Activated naive CD8-positive, alpha-beta T cell treated with anti-CD3 and anti-CD28 coated beads, Interleukin-2, amount 50 U/mL, for 16 hours (primary cell): ENCODE data around the gene TPCN2.
"Not testable (repeated sequence)": the region's sequence is repeated elsewhere in the genome, so short reads cannot be mapped to it uniquely, and the experiment has no call there.

Experiments used
- DNase-seq: peaks from one replicate; pipeline ENCODE4 v3.0.0-alpha.2; 2020; ENCODE audit warnings: low read depth, low spot score

Gene TPCN2

GRCh38 chr11:69149338-69150045, 100.8 kb downstream of the TPCN2 start:
- not testable (repeated sequence) for DNase-seq

DNA sequence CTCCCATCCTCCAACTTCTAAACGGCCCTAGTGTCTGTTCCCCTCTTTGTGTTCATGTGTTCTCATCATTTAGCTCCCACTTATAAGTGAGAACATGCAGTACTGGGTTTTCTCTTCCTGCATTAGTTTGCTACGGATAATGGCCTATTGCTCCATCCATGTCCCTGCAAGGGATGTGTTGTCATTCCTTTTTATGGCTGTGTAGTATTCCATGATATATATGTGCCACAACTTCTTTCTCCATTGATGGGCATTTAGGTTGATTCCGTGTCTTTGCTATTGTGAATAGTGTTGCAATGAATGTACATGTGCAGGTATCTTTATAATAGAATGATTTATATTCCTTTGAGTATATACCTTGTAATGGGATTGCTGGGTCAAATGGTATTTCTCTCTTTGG, 101.4 kb downstream of the TPCN2 start:
- DNase-seq: no peak

DNA sequence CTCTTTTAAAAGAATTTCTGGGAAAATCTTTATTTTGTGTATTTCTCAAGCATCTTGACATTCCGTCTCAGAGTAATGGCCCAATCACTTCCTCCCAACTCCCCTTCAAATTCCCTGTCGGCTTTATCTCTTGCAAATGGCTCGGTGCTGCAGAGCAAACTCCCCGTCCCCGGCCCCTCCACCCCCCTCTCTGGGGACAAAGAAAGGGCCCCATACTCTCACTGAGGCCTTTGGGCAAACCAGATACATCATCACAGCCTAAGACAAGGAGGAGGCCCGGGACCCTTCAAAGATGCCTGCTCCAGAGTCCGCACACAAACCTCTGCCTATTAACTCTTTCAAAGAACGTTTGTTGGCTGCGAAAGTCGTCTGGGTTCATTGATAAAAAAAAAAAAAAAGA, 103.1 kb downstream of the TPCN2 start:
- no peak for DNase-seq

GRCh38 chr11:69152733-69153421, 104.1 kb downstream of the TPCN2 start:
- DNase-seq: no peak

DNA sequence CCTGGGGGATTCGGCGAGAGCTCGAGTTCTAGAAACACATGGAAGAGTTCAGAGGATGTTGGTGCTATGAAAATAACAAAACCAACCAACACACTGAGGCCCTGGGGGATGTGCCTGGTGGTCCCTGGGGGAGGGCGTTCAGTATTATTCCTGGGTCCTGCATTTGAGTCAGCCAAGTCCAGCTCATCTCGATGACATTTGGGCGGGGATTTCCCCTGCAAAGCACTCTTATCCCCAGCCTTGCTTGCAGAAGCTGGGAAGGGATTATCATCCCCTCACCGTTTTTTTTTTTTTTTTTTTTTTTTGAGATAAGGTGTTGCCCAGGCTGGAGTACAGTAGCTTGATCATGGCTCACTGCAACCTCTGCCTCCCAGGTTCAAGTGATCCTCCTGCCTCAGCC, 104.9 kb downstream of the TPCN2 start:
- DNase-seq: no peak

DNA sequence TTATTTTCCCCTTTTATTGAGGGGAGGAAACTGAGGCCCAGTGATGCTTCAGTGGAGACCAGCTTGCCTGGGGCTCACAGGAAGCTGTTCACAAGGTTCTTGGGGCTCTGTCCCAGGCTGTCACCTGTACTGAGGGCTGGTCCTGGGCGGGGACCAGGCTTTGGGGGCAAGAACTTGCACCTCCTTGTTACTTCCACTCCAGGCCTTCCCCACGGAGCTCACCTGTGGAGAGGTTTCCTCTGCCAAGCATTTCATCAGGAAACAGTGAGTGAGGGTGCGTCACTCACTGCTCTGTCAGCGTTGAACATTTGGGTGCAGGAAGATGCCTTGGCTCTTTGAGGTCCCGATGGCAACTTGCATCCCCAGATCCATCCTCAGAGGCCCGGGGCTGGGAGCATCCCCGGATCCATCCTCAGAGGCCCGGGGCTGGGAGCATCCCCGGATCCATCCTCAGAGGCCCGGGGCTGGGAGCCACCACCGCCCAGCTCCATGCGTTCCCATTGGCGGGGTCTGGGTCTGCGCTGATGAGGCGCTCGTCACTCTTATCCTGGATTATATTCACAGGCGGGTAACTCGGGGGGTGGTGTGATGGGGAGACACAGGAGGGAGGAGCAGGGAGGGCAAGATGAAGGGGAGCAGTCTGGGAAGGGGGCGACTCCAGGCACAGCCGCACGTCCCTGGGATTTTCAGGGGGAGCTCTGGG, 105.6 kb downstream of the TPCN2 start:
- DNase-seq: no peak

DNA sequence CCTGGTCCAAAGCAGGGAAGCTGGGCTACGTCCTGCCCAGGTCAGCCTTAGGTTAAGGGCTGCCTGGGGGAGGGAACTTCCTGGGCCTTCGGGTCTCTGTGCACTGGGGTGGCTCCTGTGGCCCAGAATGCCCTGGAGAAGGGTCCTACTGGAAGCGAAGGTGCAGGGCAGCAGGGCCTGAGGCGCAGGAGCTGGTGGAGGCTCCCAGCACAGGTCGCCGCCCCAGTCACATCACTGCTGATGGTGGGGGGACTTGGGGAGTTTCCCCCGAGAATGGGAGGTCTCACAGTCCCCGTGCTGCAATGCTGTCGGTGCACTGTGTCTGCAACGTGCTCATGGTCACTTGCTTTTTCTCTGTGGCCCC, 106.2 kb downstream of the TPCN2 start:
- no peak for DNase-seq

- DNase-seq: no peak
These were observed 106.8 kb downstream of the TPCN2 start, which contains the start of gene SMIM38 for GRCh38 chr11:69155302-69156234. SMIM38 (plus strand) TSS chr11:69155935; CDS start chr11:69157847, 1,912 bp downstream.

GRCh38 chr11:69156235-69156639, 107.5 kb downstream of the TPCN2 start:
- no peak for DNase-seq

DNA sequence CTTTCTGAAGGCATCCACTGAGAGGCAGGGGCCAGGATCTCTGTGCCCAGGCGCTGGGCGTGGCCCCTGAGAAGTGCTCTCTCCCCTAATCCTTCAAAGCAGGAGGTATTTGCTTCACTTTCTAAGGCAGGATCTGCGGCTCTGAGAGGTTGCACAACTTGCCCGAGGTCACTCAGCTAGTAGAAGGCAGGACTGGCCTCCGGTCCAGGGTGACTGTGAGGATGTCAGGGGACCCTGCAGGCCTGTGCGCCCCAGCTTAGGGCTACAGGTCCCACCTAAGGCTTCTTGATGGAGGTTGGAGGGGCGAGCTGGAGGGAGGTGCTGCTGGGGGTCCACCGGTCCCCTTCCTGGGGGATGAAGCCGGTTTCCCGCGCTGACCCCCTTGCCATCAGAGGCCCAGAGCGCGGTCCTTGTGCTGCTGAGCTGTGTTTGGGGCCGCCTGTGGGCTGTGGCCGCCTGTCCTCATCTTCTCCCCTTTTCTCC, 108.0 kb downstream of the TPCN2 start:
- no peak for DNase-seq

- DNase-seq: no peak
These were observed 108.6 kb downstream of the TPCN2 start for GRCh38 chr11:69157156-69157821.

DNA sequence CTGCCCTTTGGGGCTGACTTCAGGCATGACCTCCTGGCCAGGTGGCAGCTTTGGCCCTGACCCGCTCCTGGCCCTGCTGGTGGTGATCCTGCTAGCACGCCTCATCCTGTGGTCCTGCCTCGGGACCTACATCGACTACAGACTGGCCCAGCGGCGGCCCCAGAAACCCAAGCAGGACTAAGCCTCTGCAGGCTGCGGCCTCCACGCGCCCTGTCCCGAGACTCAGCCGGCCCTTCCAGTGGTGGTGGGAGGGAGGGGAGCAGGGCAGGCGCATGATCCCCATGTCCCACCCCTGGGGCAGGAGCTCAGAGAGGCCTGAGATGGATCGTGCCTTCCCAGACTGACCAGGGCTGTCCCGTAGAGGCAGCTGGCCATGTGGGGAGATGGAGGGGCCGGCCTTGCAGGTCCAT, 109.1 kb downstream of the TPCN2 start:
- no peak for DNase-seq

DNA sequence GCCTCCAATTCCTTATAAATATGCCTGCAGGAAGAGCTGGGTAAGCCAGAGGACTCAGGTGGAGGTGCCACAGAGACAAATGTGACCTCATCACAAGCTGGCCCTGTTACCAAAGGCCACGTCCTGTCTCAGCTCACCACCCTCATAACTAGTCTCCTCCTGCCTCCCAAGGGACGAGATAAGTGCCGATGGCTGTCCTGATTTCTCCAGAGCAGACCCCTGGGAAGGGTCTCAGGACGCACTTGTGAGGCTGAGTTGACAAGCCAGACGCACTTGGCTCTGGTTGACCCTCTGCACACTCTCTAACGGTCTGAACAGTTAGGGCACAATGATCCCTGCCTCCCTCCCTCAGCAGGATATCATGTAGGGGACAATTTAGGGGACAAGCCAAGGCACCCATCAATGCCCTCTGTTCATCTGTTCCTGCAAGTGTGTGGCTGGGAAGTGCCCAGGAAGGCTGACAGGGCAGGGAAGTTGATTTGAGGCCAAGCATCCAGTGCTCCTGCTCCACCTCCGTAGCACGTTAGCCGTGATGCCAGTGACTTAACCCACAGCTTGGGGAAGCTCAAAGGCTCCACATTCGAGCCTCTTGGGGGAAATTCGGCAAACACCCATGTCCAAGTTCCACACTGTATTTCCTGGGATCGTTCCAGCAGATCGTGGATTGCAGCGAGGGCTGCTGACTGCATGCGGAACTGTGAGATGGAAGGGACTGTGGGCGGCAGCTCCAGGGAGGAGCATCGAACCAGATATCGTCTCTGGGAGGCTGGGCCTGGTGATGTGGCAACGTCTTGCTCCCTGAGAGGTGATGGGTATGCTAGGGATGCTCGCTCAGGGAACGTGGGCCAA, 109.8 kb downstream of the TPCN2 start:
- no peak for DNase-seq

GRCh38 chr11:69159150-69159852, 110.6 kb downstream of the TPCN2 start:
- no peak for DNase-seq

DNA sequence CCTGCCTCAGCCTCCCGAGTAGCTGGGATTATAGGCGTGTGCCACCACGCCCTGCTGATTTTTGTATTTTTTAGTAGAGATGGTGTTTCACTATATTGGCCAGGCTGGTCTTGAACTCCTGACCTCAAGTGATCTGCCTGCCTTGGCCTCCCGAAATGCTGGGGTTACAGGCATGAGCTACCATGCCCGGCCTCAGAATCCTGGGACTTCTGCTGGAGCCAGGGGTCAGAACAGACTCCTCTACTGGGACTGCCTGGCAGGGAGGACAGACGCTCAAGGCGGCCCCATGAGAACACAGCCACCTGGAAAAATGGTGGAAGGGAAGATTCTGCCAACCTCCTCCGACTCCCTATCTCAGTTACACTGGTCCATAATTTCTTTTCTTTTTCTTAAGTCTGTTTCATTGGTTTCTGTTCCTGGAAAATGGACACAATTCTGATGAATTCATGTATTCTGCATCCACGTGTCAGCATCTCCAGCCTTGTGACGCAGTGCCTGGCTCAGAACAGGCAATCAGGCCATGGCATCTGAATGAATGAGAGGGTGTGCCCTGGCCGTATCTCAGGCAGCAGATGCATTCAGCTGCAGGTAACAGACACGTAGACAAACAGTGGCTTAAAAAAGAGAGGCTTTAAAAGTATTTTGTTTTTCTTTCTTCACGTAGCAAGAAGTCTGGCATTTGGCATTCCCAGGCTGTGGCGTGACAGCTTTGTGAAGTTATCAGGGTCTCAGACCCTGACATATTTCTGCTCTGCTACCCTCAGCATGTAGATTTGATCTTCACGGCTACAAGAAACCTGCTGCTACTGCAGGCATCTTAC, 111.8 kb downstream of the TPCN2 start:
- no peak for DNase-seq

- no peak for DNase-seq
These were observed 112.3 kb downstream of the TPCN2 start for GRCh38 chr11:69161117-69161407.

DNA sequence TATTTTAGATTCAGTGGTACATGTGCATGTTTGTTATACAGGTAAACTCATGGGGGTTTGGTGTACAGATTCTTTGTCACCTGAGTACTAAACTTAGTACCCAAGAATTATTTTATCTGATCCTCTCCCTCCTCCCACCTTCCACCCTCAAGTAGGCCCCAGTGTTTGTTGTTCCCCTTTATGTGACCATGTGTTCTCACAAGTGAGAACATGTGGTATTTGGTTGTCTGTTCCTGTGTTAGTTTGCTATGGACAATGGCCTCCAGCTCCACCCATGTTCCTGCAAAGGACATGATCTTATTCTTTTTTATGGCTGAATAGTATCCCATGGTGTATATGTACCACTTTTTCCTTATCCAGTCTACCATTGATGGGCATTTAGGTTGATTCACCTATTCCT, 113.8 kb downstream of the TPCN2 start:
- DNase-seq: no peak

GRCh38 chr11:69163842-69164241, 115.1 kb downstream of the TPCN2 start:
- DNase-seq: no peak

DNA sequence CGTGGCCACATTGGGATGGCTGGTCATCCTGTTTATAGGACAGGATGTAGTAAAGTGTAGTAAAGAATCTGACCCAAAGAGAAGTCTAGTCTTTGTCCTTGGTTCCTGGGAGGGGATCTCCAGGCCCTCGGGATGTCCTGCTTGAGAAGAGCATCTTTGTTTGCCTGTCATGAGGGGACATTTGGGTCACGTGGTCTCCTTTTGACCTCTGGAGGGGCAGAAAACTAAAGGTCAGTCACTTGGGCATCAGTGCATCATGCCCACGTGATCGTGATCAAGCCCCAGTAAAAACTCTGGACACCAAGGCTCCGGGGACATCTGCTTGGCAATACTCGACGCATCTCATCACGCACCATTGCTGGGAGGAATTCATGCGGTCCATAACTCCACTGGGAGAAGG, 116.1 kb downstream of the TPCN2 start:
- DNase-seq: no peak
